Measurements from ENCODE around the gene TMEM203.

DNA sequence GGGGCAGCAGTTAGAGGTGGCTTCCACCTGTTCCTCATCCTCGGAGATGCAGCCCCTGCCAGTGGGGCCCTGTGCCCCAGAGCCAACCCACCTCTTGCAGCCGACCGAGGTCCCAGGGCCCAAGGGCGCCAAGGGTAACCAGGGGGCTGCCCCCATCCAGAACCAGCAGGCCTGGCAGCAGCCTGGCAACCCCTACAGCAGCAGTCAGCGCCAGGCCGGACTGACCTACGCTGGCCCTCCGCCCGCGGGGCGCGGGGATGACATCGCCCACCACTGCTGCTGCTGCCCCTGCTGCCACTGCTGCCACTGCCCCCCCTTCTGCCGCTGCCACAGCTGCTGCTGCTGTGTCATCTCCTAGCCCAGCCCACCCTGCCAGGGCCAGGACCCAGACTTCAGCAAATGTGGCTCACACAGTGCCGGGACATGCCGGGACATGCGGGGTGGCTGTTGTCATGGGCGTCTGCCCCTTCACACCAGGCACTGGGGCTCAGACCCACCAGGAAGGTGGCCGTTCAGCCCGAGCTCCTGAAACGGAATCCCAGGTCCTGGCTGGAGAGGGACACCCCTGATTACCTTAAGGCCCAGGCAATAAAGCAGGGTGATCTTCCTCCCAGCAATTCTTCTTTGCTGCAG, 20.4 kb upstream of the TMEM203 start:
- TF ChIP-seq, protein P1, sequence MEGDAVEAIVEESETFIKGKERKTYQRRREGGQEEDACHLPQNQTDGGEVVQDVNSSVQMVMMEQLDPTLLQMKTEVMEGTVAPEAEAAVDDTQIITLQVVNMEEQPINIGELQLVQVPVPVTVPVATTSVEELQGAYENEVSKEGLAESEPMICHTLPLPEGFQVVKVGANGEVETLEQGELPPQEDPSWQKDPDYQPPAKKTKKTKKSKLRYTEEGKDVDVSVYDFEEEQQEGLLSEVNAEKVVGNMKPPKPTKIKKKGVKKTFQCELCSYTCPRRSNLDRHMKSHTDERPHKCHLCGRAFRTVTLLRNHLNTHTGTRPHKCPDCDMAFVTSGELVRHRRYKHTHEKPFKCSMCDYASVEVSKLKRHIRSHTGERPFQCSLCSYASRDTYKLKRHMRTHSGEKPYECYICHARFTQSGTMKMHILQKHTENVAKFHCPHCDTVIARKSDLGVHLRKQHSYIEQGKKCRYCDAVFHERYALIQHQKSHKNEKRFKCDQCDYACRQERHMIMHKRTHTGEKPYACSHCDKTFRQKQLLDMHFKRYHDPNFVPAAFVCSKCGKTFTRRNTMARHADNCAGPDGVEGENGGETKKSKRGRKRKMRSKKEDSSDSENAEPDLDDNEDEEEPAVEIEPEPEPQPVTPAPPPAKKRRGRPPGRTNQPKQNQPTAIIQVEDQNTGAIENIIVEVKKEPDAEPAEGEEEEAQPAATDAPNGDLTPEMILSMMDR (IDR thresholded peaks at IDR 0.05) = no peak
- TF ChIP-seq EP300 (IDR thresholded peaks at IDR 0.05; ENCODE audit: low read depth) = no peak
